HAP-1 (cell line): ENCODE measurements around the gene RGMB.

Source experiments
- DNase-seq, 2 experiments: peaks; one replicate each; pipeline ENCODE4 v3.0.0-alpha.2; 2016 to 2020; ENCODE audit warnings: low spot score in 2 of 2
- H3K27me3 ChIP-seq: fragments of 250-450 bp; sonication (Bioruptor Pico); 2 replicates; pipeline ENCODE4 v1.5.1; 2020; ENCODE audit warnings: low read depth, mild to moderate bottlenecking, moderate library complexity
- H3K36me3 ChIP-seq: fragments of 250-450 bp; sonication (Bioruptor Pico); replicated peaks from 2 replicates; pipeline ENCODE4 v1.5.1; 2020; ENCODE audit warnings: mild to moderate bottlenecking
- H3K4me1 ChIP-seq: fragments of 250-450 bp; sonication (Bioruptor Pico); 2 replicates; pipeline ENCODE4 v1.5.1; 2020; ENCODE audit warnings: mild to moderate bottlenecking
- H3K4me3 ChIP-seq: fragments of 250-450 bp; sonication (Bioruptor Pico); 2 replicates; pipeline ENCODE4 v1.5.1; 2020; ENCODE audit warnings: mild to moderate bottlenecking, moderate library complexity
- H3K9me3 ChIP-seq: fragments of 250-450 bp; sonication (Bioruptor Pico); 2 replicates; pipeline ENCODE4 v1.5.1; 2020; ENCODE audit warnings: mild to moderate bottlenecking, moderate library complexity
- in situ Hi-C: fragments of 300-500 bp; cut with MboI; formaldehyde crosslinking; loops from 3 replicates; pipeline ENCODE4 v1.14.3; 2020; ENCODE audit warnings: low sequenced_read_pairs, inconsistent platforms, mixed read lengths

RGMB gene

GRCh38 chr5:98770911-98771322, 2.5 kb upstream of the RGMB start:
- Histone ChIP-seq H3K4me3 (peak overlapping the region; percentile 52), H3K9me3 (no peaks in the 10 kb centered on the region), H3K4me1 (peaks cover 23% of the 10 kb centered on the region), H3K27me3 (no peaks in the 10 kb centered on the region), H3K36me3 (no peaks in the 10 kb centered on the region)
- in situ Hi-C loops = loop anchor here (25.0 kb wide), 1 partner anchor 409 kb away; no protein-coding TSS in a partner anchor
- peak in 1 of 2 experiments; percentile 36 for DNase-seq

GRCh38 chr5:98771382-98772109, 1.9 kb upstream of the RGMB start:
- peak overlapping the region; percentile 52 for H3K4me3 ChIP-seq
- in situ Hi-C loops = loop anchor here (25.0 kb wide), 1 partner anchor 409 kb away; no protein-coding TSS in a partner anchor
- H3K4me1 ChIP-seq = peaks cover 27% of the 10 kb centered on the region
- H3K36me3 ChIP-seq = no peaks in the 10 kb centered on the region
- no peaks in the 10 kb centered on the region for H3K9me3 ChIP-seq
- no peaks in the 10 kb centered on the region for H3K27me3 ChIP-seq
- DNase-seq = peak; percentile 82 to 88

- peak in 1 of 2 experiments; percentile 78 for DNase-seq
- peaks cover 3% of the 10 kb centered on the region; the same call in 1 of the 2 replicates for H3K36me3 ChIP-seq
- H3K4me1 ChIP-seq = peaks cover 28% of the 10 kb centered on the region
- H3K4me3 ChIP-seq = peak overlapping the region; percentile 71
- no peaks in the 10 kb centered on the region for H3K27me3 ChIP-seq
- H3K9me3 ChIP-seq = no peaks in the 10 kb centered on the region
- in situ Hi-C loops = loop anchor here (25.0 kb wide), 1 partner anchor 410 kb away; no protein-coding TSS in a partner anchor
These were observed 849 bp upstream of the RGMB start for GRCh38 chr5:98772415-98773213.

GRCh38 chr5:98773214-98773463, 324 bp upstream of the RGMB start:
- Histone ChIP-seq H3K4me3 (peak overlapping the region; percentile 71), H3K4me1 (peaks cover 25% of the 10 kb centered on the region), H3K27me3 (no peaks in the 10 kb centered on the region), H3K9me3 (no peaks in the 10 kb centered on the region), H3K36me3 (peaks cover 7% of the 10 kb centered on the region; the same call in 1 of the 2 replicates)
- DNase-seq = no peak
- in situ Hi-C loops = loop anchor here (25.0 kb wide), 1 partner anchor 411 kb away; no protein-coding TSS in a partner anchor

GRCh38 chr5:98774192-98775033, 950 bp downstream of the RGMB start:
- Histone ChIP-seq H3K36me3 (peaks cover 12% of the 10 kb centered on the region), H3K4me1 (peaks cover 18% of the 10 kb centered on the region), H3K4me3 (peak overlapping the region; percentile 71), H3K9me3 (no peaks in the 10 kb centered on the region), H3K27me3 (no peaks in the 10 kb centered on the region)
- in situ Hi-C loops = loop anchor here (25.0 kb wide), 1 partner anchor 412 kb away; no protein-coding TSS in a partner anchor
- DNase-seq = peak; percentile 63 to 81

- H3K4me1 ChIP-seq = peaks cover 18% of the 10 kb centered on the region
- H3K9me3 ChIP-seq = no peaks in the 10 kb centered on the region
- peak overlapping the region; percentile 71 for H3K4me3 ChIP-seq
- peak in 1 of 2 experiments; percentile 63 for DNase-seq
- H3K27me3 ChIP-seq = no peaks in the 10 kb centered on the region
- H3K36me3 ChIP-seq = peaks cover 22% of the 10 kb centered on the region
- in situ Hi-C loops = no loop called here
These were observed 2.0 kb downstream of the RGMB start for GRCh38 chr5:98775246-98776065.

GRCh38 chr5:98776066-98776705, 2.7 kb downstream of the RGMB start:
- peaks cover 18% of the 10 kb centered on the region for H3K4me1 ChIP-seq
- peak overlapping the region; percentile 71 for H3K4me3 ChIP-seq
- DNase-seq = no peak
- in situ Hi-C loops = no loop called here
- peaks cover 27% of the 10 kb centered on the region for H3K36me3 ChIP-seq
- H3K9me3 ChIP-seq = no peaks in the 10 kb centered on the region
- H3K27me3 ChIP-seq = no peaks in the 10 kb centered on the region

- in situ Hi-C loops = no loop called here
- no peaks in the 10 kb centered on the region for H3K9me3 ChIP-seq
- H3K4me1 ChIP-seq = peaks cover 12% of the 10 kb centered on the region
- no peaks in the 10 kb centered on the region for H3K27me3 ChIP-seq
- H3K4me3 ChIP-seq = no peak overlapping the region
- H3K36me3 ChIP-seq = peaks cover 37% of the 10 kb centered on the region
- no peak for DNase-seq
These were observed 3.8 kb downstream of the RGMB start for GRCh38 chr5:98777295-98777694.

- Histone ChIP-seq H3K27me3 (no peaks in the 10 kb centered on the region), H3K9me3 (no peaks in the 10 kb centered on the region), H3K36me3 (peaks cover 45% of the 10 kb centered on the region), H3K4me3 (no peak overlapping the region), H3K4me1 (peaks cover 12% of the 10 kb centered on the region)
- in situ Hi-C loops = no loop called here
- DNase-seq = no peak
These were observed 5.9 kb downstream of the RGMB start for GRCh38 chr5:98779264-98779877.

GRCh38 chr5:98780390-98780789, 6.9 kb downstream of the RGMB start:
- H3K4me3 ChIP-seq = no peak overlapping the region
- H3K36me3 ChIP-seq = peaks cover 50% of the 10 kb centered on the region
- DNase-seq = no peak

GRCh38 chr5:98781520-98781919, 8.1 kb downstream of the RGMB start:
- no peak for DNase-seq
- H3K27me3 ChIP-seq = no peaks in the 10 kb centered on the region
- peaks cover 6% of the 10 kb centered on the region for H3K4me1 ChIP-seq
- H3K36me3 ChIP-seq = peaks cover 52% of the 10 kb centered on the region
- H3K4me3 ChIP-seq = no peak overlapping the region
- in situ Hi-C loops = no loop called here
- H3K9me3 ChIP-seq = no peaks in the 10 kb centered on the region

More at GRCh38 chr5:98780390-98780789, 6.9 kb downstream of the RGMB start:
- Histone ChIP-seq H3K4me1 (peaks cover 12% of the 10 kb centered on the region), H3K27me3 (no peaks in the 10 kb centered on the region), H3K9me3 (no peaks in the 10 kb centered on the region)
- in situ Hi-C loops = no loop called here

- in situ Hi-C loops = no loop called here
- H3K4me1 ChIP-seq = peaks cover 6% of the 10 kb centered on the region
These were observed 8.5 kb downstream of the RGMB start for GRCh38 chr5:98781964-98782363.

More at GRCh38 chr5:98781964-98782363, 8.5 kb downstream of the RGMB start:
- Histone ChIP-seq H3K4me3 (no peak overlapping the region), H3K9me3 (no peaks in the 10 kb centered on the region), H3K36me3 (peaks cover 56% of the 10 kb centered on the region), H3K27me3 (no peaks in the 10 kb centered on the region)
- no peak for DNase-seq
